Colon (tissue), 2 donors: ENCODE results near the gene P2RY2.
"Not testable (repeated sequence)": the region's sequence is repeated elsewhere in the genome, so short reads cannot be mapped to it uniquely, and the experiment has no call there.

ENCODE experiments used
- FAIRE-seq: peaks from 2 replicates; lab custom pipeline; 2012; peaks lifted over from hg19 to GRCh38; lab: Jason Lieb, UNC
- donor health status: control.
- donor health status: control.

P2RY2 gene

DNA sequence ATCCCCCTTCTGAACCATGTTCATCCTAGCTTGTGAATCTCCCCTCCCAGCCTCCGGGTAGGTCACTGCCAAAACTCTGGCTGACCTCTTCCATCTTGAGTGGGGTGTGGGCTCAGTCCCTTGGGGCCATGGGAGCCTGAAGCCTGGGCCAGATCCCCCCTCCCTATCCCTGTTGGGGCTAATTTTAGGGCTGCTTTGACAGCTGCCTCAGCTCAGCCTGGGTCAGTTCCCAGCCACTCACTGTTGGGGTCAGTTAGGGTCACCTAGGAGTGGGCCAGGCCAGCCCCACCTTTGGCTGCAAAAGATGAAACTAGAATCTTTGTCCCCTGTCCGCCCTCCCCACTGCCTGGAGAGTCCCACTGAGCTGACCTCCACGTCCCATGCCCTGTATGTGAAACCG is 29.8 kb upstream of the P2RY2 start:
- FAIRE-seq, result no peak

DNA sequence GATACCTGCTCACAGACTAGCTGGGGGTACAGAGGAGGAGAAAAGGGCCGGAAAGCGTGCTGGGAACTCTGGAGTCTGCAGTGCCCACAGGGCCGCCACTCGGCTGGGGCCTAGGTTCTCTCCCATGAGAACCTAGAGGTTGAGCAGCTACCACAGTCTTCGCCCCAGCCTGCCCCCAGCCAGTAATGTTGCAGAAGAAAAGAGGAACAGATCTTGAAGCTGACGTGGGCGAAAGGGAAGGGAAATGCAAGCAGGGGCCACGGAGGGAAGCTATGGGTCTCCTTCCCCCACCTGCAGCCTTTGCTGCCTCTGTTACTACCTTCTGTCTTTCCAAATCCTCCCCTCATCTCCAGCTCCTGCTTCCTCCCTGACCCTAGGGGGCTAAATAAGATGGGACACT is 28.8 kb upstream of the P2RY2 start:
- no peak for FAIRE-seq

DNA sequence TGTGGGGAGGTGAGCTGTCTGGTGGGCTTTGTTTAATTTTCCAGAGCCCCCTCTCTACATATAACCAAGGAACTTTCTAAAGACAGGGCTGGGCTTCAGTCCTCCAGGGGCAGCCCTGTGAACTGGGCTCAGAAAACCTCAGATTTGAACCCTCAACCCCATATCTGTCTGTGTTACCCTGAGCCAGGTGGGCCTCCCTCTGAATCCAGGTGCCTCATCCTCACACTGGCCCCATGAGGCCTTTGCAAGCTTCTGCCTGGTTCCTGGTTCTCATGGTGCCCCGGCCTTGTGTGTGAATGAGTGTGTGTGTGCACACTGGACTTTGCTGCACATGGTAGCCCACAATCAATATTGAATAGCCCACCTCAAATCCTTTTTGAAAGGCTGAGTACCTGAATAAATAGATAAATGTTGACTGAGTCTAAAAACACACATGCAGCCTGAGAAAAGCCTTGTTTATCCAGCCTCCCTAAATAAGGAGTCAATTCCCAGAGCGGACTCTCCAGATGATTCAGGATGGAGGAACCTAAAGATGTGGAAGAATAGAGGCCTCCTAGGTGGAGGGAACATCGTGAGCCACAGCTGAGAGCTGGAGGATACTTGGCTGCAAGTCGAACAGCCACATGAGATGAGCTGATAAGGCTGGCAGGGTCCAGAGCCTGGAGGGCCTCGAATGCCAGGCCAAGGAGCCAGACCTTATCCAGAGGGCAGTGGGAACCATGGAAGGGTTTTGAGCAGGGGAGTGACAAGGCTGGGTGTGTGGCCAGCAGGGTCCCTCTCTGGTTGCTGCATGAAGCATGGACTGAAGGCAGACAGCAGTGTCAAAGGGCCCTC is 28.1 kb upstream of the P2RY2 start:
- no peak for FAIRE-seq

- no peak for FAIRE-seq
These were observed 27.6 kb upstream of the P2RY2 start for GRCh38 chr11:73190557-73190885.

DNA sequence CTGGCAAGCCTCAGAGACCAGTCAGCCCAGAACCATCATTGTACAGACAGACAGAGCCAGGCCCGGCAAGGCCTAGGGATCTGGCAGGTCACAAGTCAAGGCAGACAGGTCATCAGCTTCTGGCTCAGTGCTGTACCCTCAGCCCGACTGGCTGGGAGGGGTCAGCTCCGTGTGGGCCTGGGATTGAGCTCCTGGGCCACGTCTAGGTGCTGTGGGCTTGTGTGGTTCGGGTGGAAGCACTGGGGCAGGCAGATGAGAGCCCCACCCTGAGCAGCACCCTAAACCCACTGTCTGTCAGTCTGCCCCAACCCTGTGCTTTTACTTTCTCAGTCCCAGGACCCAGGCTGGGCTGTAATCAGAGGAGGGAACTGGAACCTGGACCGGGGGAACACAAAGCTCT is 26.9 kb upstream of the P2RY2 start:
- FAIRE-seq, result no peak

DNA sequence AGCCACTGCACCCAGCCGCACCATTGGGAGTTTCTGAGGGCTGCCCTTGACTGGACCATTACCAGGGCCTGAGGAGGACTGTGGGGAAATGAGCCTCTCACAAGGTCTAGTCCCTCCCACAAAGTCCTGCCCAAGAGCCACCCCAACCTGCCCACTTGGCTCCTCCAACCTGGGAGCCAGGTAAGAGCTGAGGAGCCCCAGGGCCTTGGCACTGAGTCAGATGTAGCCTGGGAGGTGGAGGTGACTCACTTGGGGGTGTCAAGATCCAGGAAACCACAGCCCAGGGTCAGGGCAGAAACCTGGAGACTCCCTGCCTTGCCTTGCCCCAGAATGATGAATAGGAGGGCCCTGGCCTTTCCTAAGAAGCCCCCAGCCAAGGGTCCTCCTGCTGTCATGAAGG is 25.8 kb upstream of the P2RY2 start:
- FAIRE-seq, result no peak

GRCh38 chr11:73193251-73194033 is 24.6 kb upstream of the P2RY2 start:
- FAIRE-seq, result no peak

DNA sequence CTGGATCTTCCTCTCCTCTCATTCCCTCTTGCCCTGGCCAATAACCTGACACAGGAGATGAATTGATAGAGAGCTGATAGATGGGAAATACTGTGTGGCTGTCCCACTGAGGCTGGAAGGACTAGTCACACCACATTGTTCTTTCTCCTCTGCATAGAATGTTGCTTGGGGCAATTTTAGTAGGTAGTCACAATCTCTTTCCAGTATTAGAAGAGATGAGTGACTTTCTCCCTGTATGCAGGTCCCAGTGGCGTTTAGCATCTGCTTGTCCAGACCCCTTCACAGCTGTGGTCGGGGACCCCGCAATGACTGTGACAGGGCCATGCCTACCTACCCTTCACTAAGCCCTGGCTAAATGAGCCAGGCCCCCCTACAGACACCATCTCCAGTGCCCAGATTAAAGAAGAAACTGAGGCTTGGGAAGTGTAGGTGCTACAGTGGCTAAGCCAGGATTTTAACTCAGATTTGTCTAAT is 24.0 kb upstream of the P2RY2 start:
- FAIRE-seq, result no peak

- FAIRE-seq, result no peak
These were observed 23.5 kb upstream of the P2RY2 start for GRCh38 chr11:73194593-73194992.

DNA sequence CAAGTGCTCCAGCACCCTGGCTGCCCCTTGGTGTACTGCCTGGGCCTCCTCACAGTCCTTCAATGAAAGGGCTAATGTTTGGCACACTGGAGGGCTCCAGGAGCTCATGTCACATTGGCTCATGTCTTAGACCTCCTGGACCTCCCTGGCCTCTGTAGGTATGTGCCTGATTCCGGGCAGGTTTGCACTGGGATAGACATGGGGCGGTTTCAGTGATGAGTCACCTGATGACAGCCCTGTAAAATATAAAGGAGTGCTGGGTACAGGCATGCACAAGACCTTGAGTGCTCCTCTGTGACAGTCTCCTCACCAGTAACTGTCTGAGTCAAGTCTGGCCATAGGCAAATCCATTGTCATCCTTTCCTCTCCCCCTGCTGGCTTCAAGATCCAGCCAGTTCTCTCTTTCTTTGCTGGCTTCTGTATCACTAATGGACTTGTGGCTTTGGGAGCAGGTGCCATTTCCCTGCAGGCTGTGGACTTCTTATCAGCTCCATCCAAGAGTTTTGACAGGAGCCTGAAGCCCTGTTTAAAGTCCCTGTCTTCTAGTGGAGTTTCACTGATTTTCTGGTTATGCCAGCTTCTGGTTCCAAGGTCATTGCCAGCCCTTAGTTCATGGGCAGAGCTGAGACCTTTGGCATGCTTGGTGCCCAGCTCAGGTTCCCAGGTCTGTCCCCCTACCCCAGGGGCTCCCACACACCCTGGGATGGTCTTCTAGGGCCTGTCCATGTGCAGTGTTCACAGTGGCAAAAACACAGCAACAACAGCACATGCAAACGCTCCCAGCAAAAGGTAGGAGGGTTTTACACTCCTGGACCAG is 22.7 kb upstream of the P2RY2 start:
- FAIRE-seq, result no peak

DNA sequence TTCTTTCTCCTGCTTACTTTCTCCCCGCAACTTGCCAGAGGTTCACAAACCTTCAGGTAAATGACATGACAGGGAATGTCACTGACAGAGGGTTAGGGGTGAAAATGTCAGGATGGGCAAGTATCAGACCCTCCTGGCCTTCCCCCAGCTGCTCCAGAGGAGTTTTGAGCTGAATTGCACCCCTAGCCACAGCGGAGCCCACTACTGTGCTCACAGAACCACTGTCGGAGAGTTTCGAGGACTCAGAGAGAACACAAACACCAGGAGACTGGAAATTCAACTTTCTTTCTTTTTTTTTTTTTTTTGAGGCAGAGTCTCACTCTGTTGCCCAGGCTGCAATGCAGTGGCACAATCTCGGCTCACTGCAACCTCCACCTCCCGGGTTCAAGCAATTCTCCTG is 21.5 kb upstream of the P2RY2 start:
- FAIRE-seq, result no peak

DNA sequence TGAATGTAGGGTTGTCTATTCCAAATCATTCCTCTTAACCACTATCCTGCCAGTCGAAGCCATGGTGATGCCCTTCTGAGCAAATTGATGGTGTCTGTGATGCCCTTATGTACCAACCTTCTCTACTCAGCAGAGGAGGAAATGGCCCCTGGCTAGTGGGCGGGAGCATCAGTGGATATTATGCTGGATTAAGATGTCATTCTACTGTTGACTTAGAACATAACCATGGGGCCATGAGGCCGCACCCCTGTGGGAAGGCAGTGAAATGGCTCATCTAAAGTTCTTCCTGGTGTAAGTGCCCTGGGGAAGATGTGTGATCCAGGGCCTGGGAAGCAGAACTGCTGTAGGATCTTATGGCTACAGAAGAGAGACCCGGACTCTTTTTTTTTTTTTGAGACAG is 20.7 kb upstream of the P2RY2 start:
- FAIRE-seq, result no peak

DNA sequence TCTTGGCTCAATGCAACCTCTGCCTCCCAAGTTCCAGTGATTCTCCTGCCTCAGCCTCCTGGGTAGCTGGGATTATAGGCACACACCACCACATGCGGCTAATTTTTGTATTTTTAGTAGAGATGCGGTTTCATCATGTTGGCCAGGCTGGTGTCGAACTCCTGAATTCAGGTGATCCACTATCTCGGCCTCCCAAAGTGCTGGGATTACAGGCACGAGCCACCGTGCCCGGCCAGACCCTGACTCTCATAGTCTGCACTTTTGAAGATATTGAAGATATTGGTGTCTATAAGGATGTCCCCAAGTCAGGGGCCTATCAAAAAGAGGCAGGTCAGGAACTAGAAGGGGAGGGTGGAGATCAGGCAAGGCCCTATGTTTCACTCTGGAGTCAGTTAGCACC is 20.3 kb upstream of the P2RY2 start:
- not testable (repeated sequence) for FAIRE-seq

GRCh38 chr11:73198677-73199076 is 19.4 kb upstream of the P2RY2 start:
- FAIRE-seq, result no peak

DNA sequence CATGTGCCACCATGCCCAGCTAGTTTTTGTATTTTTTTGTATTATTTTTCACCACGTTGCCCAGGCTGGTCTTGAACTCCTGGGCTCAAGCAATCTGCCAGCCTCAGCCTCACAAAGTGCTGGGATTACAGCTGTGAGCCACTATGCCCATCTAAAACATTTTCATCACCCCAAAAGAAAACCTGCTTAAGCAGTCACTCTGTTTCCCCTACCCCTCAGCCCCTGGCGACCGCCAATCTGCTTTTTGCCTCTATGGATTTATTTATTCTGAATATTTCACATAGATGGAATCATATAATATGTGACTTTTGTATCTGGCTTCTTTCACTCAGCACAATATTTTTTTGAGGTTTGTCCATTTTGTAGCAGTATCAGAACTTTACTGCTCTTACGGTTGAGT is 18.6 kb upstream of the P2RY2 start:
- no peak for FAIRE-seq

- no peak for FAIRE-seq
These were observed 17.8 kb upstream of the P2RY2 start for GRCh38 chr11:73200256-73200655.

DNA sequence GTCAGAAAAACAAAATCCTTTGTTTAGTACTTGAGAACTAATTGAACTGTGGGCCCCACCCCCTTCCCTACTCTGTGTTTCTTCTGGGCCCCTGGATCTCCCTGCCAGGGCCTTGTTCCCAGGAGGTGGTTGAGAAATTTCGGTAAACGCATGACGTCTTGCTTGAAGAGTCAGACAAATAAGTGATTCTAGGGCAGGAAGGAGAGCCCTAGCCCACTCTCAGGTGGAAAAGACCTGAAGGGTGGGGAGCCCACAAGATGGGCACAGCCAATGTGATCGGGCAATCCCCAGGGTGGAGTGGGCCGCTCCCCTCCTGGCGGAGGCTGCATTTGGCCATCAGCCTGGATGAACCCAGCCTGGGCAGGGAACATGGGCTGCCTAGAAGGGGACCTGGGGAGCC is 16.8 kb upstream of the P2RY2 start:
- no peak for FAIRE-seq

DNA sequence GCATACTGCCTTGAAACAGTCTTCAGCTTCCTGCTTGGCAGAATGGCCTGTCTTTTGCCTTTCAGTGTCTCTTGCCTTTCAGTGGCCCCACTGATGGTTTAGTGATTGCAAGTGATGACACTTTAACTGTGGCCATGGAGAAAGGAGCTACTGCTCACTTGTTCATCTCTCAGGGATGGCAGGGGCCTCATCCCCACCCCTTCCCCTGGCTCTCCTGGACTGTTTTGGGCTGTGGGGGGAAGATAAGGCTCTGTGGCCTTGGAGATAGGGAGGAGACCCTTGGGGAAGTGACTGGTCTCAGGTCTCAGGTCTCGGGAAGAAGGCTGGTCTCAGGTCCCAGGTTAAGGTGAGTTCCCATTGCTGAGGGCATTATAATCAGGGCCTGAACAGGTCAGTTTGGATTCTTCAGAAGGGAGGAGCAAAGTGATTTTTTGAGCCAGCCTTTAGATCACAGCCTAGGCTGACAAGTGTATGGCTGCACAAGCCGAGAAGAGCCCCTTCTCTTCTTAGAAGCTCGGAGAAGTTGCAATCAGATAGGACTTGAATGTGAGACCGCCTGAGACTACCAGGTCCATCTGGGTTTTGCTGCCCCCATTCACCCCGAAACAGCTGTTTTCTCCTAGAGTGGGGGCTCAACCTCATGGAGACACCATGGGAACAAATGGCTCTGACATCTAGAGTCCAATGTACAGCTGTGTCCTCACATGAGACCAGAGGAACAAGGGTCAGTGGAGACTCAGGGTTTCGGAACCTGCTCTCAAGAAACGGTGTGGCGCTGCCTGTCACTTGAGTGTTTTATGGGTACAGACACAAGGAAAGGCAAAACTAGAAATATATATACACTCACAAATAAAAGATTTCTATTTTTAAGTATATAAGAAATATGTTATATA is 15.9 kb upstream of the P2RY2 start:
- no peak for FAIRE-seq

DNA sequence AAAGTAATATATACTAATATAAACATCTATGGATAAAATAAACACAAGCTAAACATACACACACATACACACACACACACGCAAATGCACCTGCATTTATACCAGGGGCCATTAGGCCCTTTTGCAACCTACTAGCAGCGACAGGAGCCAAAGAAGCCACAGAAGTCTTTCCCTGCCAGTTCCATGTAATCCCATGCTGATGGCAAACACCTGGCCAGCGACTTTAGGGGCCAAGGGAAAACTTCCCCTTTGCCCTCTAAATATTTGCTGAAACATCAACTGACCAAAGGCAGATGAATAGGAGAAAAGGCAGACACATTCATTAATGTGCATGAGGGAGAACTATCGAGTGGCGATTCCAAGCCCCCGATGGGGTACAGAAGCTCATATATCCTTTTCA is 14.8 kb upstream of the P2RY2 start:
- FAIRE-seq, result no peak

- no peak for FAIRE-seq
These were observed 14.3 kb upstream of the P2RY2 start for GRCh38 chr11:73203790-73204189.

GRCh38 chr11:73204711-73205121 is 13.4 kb upstream of the P2RY2 start:
- no peak for FAIRE-seq
